Measurements from ENCODE around the gene GDF3. TPM values are rescaled to one million over a fixed set of nuclear protein-coding genes. Genes with fewer than 3 reads are reported as not detected.

The GDF3 gene
- total and polyA plus RNA-seq, 2 experiments from 2014 or later = 0.19 TPM; not detected in 1

DNA sequence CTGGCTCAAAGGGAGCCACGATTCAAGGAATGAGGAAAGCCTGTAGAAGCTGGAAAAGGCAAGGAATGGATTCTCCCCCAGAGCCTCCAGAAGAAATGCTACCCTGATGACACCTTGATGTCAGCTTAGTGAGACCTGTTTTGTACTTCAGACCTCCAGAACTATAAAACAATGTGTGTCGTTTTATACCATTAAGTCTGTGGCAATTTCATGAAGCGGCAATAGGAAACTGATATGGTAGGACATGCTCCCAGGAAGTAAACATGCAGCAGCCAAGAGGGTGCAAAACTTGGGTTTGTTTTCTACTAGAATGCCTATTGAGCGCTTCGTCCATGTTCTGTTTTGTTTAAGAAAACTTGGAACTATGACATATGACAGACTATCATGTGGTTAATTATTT is 27.4 kb downstream of the GDF3 start:
- H3K9me2 ChIP-seq (replicated peaks; ENCODE audit: insufficient read depth) = no peaks in the 10 kb centered on the region
- 92% methylated on average over 5 of the region's 5 CpGs for WGBS (ENCODE audit: low lambda C conversion rate, missing lambda C conversion rate)
- no peaks in the 10 kb centered on the region for H3K4me1 ChIP-seq (ENCODE audit: insufficient read depth)
- H4K20me1 ChIP-seq (ENCODE audit: insufficient read depth, poor library complexity, severe bottlenecking) = no peaks in the 10 kb centered on the region
- no peak overlapping the region for H3K4me3 ChIP-seq
- no peak overlapping the region for H2AFZ ChIP-seq
- no peak for TF ChIP-seq EZH2phosphoT487 (IDR thresholded peaks at IDR 0.05; ENCODE audit: low read depth, severe bottlenecking, unreplicated experiment)
- no peak for TF ChIP-seq EZH2 (IDR thresholded peaks at IDR 0.05; ENCODE audit: borderline replicate concordance)
- TF ChIP-seq, protein P1, sequence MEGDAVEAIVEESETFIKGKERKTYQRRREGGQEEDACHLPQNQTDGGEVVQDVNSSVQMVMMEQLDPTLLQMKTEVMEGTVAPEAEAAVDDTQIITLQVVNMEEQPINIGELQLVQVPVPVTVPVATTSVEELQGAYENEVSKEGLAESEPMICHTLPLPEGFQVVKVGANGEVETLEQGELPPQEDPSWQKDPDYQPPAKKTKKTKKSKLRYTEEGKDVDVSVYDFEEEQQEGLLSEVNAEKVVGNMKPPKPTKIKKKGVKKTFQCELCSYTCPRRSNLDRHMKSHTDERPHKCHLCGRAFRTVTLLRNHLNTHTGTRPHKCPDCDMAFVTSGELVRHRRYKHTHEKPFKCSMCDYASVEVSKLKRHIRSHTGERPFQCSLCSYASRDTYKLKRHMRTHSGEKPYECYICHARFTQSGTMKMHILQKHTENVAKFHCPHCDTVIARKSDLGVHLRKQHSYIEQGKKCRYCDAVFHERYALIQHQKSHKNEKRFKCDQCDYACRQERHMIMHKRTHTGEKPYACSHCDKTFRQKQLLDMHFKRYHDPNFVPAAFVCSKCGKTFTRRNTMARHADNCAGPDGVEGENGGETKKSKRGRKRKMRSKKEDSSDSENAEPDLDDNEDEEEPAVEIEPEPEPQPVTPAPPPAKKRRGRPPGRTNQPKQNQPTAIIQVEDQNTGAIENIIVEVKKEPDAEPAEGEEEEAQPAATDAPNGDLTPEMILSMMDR (IDR thresholded peaks at IDR 0.05; ENCODE audit: poor library complexity) = no peak
- H3K36me3 ChIP-seq (replicated peaks; ENCODE audit: insufficient read depth, low read depth) = no peaks in the 10 kb centered on the region
- no peak overlapping the region for H3K4me2 ChIP-seq
- DNase-seq (ENCODE audit: low spot score) = no peak
- no peaks in the 10 kb centered on the region for H3K79me2 ChIP-seq
- H3K27me3 ChIP-seq = no peaks in the 10 kb centered on the region
- H3K9me3 ChIP-seq (ENCODE audit: low read depth) = no peaks in the 10 kb centered on the region
- peak overlapping the region; percentile 27 for H3K27ac ChIP-seq

DNA sequence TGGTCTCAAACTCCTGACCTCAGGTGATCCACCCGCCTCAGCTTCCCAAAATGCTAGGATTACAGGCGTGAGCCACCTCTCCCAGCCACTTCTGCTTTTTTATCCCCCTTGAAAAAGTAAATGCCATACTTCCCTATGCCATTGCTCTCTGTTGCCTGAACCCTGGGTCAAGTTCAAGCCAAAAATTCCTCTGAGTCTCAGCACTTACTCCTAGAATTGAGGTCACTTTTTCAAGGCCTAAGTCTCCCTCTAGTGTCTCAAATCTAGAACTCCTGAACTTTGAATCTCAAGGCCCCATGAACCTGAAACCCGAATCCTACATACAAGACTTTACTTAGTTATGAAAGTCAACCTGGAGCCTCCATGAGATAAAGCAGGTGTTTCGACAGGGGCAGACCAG is 28.4 kb downstream of the GDF3 start:
- TF ChIP-seq, protein P1 (IDR thresholded peaks at IDR 0.05; ENCODE audit: poor library complexity) = peak; percentile 22
- TF ChIP-seq EZH2 (IDR thresholded peaks at IDR 0.05; ENCODE audit: borderline replicate concordance) (no peak), EZH2phosphoT487 (IDR thresholded peaks at IDR 0.05; ENCODE audit: low read depth, severe bottlenecking, unreplicated experiment) (no peak)
- H3K4me1 ChIP-seq (ENCODE audit: insufficient read depth) = no peaks in the 10 kb centered on the region
- no peaks in the 10 kb centered on the region for H3K9me3 ChIP-seq (ENCODE audit: low read depth)
- no peak overlapping the region for H2AFZ ChIP-seq
- no peaks in the 10 kb centered on the region for H3K79me2 ChIP-seq
- no peaks in the 10 kb centered on the region for H3K27me3 ChIP-seq
- H3K9me2 ChIP-seq (replicated peaks; ENCODE audit: insufficient read depth) = no peaks in the 10 kb centered on the region
- no peak overlapping the region for H3K4me2 ChIP-seq
- 70% methylated on average over 4 of the region's 4 CpGs for WGBS (ENCODE audit: low lambda C conversion rate, missing lambda C conversion rate)
- H3K36me3 ChIP-seq (replicated peaks; ENCODE audit: insufficient read depth, low read depth) = no peaks in the 10 kb centered on the region
- peak overlapping the region; percentile 61 for H3K27ac ChIP-seq
- no peak for DNase-seq (ENCODE audit: low spot score)
- no peak overlapping the region for H3K4me3 ChIP-seq
- no peaks in the 10 kb centered on the region for H4K20me1 ChIP-seq (ENCODE audit: insufficient read depth, poor library complexity, severe bottlenecking)

DNA sequence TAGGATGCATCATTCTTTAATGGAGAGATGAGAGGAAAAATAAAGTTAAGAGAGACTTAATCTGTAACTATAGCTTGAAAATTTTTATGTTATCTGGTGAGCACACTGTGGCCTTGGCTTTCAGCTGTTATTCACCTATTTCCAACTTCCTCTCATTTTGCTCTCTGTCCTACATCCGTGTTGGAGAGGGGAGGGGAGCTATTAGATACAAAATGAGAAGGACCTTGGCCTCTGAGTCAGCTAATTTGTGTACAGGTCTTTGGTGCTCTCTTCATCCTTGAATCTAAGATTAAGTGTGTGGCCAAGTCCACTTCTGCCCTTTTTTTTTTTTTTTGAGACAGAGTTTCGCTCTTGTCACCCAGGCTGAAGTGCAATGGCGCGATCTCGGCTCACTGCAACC is 29.0 kb downstream of the GDF3 start:
- Histone ChIP-seq H4K20me1 (ENCODE audit: insufficient read depth, poor library complexity, severe bottlenecking) (no peaks in the 10 kb centered on the region), H2AFZ (no peak overlapping the region), H3K27ac (peak overlapping the region; percentile 65), H3K4me3 (no peak overlapping the region), H3K27me3 (no peaks in the 10 kb centered on the region), H3K79me2 (no peaks in the 10 kb centered on the region), H3K9me3 (ENCODE audit: low read depth) (no peaks in the 10 kb centered on the region), H3K36me3 (replicated peaks; ENCODE audit: insufficient read depth, low read depth) (no peaks in the 10 kb centered on the region), H3K9me2 (replicated peaks; ENCODE audit: insufficient read depth) (no peaks in the 10 kb centered on the region), H3K4me1 (ENCODE audit: insufficient read depth) (no peaks in the 10 kb centered on the region), H3K4me2 (no peak overlapping the region)
- peak; percentile 68 for DNase-seq (ENCODE audit: low spot score)
- 80% methylated on average over 3 of the region's 5 CpGs for WGBS (ENCODE audit: low lambda C conversion rate, missing lambda C conversion rate)
- TF ChIP-seq EZH2 (IDR thresholded peaks at IDR 0.05; ENCODE audit: borderline replicate concordance) = no peak
- no peak for TF ChIP-seq EZH2phosphoT487 (IDR thresholded peaks at IDR 0.05; ENCODE audit: low read depth, severe bottlenecking, unreplicated experiment)
- TF ChIP-seq, protein P1 (IDR thresholded peaks at IDR 0.05; ENCODE audit: poor library complexity) = no peak

DNA sequence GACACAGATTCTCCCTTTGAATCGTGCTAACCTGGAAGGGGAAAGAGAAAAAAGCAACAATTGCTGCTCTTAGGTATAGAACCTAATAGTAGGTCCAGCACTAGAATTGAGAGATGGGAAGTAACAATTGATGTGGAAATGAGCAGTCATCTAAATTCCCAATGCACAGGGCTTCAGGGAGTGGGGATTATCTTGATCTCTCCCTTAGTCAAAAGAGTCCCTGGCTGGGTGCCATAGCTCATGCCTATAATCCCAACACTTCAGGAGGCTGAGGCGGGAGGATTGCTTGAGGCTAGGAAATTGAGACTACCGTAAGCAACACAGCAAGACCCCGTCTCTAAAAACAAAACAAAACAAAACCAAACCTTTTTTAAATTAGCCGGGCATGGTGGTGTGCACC is 33.8 kb downstream of the GDF3 start:
- Histone ChIP-seq H3K27ac (no peak overlapping the region), H3K79me2 (no peaks in the 10 kb centered on the region), H3K4me3 (no peak overlapping the region), H3K9me3 (ENCODE audit: low read depth) (no peaks in the 10 kb centered on the region), H2AFZ (no peak overlapping the region), H4K20me1 (ENCODE audit: insufficient read depth, poor library complexity, severe bottlenecking) (no peaks in the 10 kb centered on the region), H3K36me3 (replicated peaks; ENCODE audit: insufficient read depth, low read depth) (no peaks in the 10 kb centered on the region), H3K4me1 (ENCODE audit: insufficient read depth) (peaks cover 5% of the 10 kb centered on the region), H3K4me2 (no peak overlapping the region), H3K9me2 (replicated peaks; ENCODE audit: insufficient read depth) (no peaks in the 10 kb centered on the region), H3K27me3 (no peaks in the 10 kb centered on the region)
- TF ChIP-seq EZH2phosphoT487 (IDR thresholded peaks at IDR 0.05; ENCODE audit: low read depth, severe bottlenecking, unreplicated experiment) = no peak
- TF ChIP-seq, protein P1 (IDR thresholded peaks at IDR 0.05; ENCODE audit: poor library complexity) = no peak
- no peak for TF ChIP-seq EZH2 (IDR thresholded peaks at IDR 0.05; ENCODE audit: borderline replicate concordance)
- WGBS (ENCODE audit: low lambda C conversion rate, missing lambda C conversion rate) = 74% methylated on average over 5 of the region's 5 CpGs
- DNase-seq (ENCODE audit: low spot score) = no peak

Measured in hepatocyte (in vitro differentiated cells).